Stimulated activated CD8-positive, alpha-beta memory T cell treated with anti-CD3 and anti-CD28 coated beads, Interleukin-7, amount 100 ng/mL, for 48 hours (primary cell): ENCODE measurements around the gene KDM4D.
"Not testable (repeated sequence)": the region's sequence is repeated elsewhere in the genome, so short reads cannot be mapped to it uniquely, and the experiment has no call there.

Experiments
- DNase-seq, 2 donors: peaks; one replicate each; pipeline ENCODE4 v3.0.0-alpha.2; 2020; ENCODE audit warnings: low read depth in 1 of 2; ENCODE audit errors: extremely low read depth in 1 of 2

KDM4D gene

DNA sequence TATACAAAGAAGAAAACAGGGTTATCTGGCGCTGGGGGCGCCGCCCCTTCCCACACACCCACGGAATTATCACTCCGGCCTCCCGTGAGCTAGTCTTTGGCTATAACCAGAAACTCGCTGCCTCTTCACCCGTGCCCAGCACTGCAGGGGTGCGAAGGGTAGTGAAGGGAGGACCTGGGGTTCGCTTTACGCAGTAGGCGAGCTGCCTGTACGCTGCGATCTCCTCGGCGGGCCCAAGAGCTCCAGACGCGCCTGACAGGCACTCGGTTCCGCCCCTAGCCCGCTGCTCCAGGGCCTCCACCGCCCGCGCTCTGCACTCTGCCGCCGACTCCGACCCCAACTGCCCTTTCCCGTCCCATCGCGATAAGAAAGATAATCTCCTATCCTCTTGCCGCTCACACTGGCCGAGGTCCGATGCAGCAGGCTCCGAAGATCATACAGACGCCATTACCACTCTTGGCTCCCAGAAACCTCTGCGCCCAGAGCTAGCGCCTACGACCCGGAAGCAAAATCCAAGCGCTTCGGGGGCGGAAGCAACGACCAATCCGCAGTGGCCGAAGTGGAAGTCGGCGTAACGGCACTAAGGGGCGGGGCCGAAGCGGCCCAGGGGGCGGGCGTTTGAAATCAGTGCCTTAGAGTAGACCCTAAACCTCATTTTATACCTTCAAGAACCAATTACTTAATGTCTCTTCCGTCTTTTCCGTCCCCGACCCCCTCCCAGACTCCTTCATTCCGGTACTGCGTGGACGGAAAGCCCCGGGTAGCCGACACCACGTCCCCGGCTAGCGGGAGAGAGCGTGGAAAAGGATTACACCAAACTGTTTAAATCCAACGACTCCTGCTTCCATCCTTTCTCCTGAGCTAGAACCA, at the start of gene KDM4D, which contains the start of gene CWC15:
TSS of gene KDM4D (plus strand) at position 611 of the 870 bp plus-strand sequence. CDS start 23,664 bp downstream, outside the sequence.
TSS of gene CWC15 (minus strand) at position 458 of the 870 bp plus-strand sequence. CDS start 1,371 bp downstream, outside the sequence.
- peak; percentile 83 to 93 for DNase-seq

DNA sequence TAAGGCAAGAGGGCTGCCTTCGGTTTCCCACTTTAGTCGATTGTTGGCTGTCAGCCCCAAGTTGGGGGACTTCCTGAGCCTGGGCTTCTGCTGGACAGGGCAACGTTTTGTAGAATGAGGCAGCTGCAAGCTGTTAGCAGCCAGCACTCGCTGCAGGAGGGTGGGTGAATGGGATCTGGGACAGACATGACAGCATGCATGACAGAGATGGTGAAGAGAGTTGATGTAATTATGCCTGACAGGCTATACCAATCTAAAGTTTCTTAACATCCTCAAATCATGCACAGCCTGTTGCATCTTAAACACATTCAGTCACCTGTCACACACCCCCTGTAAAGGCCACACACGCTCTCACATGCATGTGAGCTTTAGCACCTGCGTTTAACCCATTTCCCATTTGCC, 49.3 kb upstream of the KDM4D start:
- DNase-seq: no peak

DNA sequence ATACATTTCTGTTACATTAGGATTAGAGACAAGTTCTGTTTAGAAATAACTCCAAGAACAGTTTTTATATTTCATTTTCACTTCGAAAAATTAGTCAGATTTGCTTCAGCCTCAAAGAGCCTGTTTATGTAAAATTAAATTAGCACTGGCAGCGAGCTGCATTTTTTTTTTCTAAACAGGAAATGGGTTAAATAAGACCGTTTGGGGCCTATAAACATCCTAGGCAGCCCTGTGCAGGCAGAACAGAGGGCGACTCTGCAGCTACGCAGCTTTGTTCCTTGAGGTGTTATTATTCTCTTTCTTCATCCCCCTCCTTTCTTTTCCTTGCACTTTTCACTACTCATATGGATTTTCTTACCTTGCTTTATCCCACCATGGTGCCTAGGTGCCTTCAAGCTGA, 48.9 kb upstream of the KDM4D start:
- DNase-seq: no peak

DNA sequence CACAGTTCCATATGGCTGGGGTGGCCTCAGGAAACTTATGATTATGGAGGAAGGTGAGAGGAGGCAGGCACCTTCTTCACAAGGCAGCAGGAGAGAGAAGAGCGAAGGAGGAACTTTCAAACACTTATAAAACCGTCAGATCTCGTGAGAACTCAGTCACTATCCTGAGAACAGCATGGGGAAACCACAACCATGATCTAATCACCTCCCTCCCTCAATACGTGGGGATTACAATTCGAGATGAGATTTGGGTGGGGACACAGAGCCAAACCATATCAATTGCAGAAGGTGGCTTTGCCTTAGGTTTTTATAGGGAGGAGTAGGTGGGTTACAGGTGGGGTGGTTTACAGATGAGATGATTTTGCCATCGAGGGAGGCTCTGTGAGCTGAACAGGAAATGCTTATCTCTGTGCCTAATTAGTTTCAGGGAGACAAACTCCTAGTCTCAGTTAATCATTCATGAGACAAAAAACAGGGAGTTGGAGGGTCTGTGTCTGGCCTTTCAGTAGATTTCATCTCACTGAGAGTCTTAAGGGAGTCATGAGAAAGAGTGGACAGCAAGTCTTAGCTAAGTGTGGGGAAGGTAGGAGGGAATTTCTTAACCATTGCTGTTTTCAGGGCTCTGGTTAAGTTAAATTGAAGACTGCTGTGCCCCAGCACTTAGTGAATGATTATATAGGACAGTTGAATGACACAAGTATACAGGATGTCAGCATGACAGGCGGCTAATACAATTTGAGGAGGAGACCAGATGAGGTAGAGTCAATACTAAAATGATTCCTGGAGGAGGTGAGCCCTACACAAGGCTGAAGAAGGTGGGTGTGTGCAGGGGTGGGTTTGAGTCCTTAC, 47.9 kb upstream of the KDM4D start:
- DNase-seq: no peak

DNA sequence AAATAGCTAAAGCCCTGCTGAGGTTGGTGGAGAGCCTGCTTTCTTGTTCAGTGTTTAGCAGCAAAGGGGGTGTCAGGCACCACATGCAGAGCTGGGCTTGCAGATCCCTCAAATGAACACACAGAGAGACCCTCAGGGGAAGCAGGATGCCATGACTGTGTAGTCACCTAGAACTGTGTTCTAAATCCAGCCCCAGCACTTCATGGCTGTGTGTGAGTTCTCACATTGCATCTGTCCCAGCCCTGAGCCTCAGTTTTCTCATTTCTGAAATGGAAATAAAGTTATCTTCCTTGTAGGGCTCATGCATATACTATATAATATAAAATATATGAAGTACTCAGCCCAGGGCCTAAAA, 47.3 kb upstream of the KDM4D start:
- no peak for DNase-seq

DNA sequence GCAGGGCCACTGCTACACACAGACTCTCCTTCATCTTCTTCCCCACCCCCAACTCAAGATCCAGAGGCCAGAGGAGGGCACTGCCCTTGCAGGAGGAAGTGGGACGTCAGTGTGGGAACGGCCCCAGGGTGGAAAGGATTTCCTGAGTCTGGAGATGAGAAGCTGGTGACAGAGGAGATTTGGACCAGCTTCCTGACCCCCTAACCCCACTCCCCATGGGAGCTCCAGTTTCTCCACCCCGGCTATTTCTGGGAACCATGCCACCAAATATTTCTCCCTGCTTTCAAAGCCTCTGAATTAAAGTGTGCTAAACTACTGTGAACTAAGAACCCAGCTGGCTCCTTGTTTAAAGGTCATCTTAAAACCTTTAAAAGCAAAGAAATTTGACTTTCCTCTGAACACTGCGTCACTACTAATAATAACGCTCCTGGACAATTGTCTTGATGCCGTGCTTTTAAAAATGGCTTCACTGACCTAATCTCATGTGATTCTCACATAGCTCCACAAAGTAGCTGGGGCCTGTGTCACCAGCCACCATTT, 46.7 kb upstream of the KDM4D start:
- no peak for DNase-seq

DNA sequence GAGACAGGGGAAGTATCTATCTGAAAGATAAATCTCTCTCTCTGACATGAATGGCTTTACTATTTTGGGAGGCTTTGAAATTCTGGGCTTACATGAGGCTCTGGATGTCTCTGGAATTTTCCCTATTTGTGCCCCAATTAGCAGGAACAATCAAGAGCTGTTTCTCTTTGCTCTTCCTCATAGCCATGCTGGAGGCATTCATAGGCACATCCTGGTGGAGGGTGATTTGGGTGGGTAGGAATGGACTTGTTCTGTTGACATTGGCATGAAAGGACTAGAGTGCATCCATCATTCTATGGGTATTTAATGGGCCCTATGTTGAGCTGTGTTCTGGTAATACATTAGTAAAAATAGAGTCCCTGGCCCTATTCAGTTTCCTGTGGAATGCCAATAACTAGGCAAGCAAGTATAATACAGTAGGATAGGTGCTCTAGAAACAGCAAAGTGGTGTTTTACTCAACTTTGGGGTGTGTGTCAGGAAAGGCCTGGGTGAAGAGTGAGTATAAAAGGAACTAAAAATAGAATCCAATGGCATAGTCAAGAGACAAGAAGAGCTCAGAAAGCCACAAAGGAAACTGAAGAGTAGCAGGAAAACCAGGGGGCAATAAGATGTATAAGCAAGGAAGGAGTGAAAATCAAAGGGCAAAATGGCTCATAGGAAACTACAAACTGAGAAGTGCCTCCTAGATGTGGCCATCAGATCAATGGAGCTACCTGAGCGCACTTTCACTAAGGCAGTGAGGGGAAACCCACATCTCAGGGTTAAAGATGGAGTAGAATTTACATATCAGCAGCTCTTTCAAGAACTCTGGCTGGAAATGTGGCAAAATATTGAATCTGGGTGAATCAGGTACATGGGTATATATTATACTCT, 45.2 kb upstream of the KDM4D start:
- DNase-seq: no peak

DNA sequence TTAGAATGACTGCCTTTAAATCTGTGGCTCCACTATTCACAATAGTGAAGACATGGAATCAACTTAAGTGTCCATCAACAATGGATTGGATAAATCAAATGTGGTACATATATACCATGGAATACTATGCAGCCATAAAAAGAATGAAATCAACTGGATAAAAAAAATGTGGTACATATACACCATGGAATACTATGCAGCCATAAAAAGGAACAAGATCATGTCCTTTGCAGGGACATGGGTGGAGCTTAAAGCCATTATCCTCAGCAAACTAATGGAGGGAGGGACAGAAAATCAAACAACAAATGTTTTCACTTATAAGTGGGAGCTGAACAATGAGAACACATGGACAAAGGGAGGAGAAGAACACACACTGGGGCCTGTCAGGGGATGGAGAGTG, 41.4 kb upstream of the KDM4D start:
- not testable (repeated sequence) for DNase-seq

DNA sequence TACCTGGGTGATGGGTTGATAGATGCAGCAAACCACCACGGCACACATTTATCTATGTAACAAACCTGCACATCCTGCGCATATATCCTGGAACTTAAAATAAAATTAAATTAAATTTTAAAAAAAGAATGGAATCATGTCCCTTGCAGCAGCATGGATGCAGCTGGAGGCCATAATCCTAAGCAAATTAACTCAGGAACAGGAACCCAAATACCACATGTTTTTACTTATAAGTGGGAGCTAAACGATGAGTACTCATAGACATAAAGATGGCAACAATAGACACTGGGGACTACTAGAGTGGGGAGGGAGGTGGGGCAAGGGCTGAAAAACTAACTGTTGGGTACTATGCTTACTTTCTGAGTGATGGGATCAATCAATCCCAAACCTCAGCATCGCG, 41.0 kb upstream of the KDM4D start:
- DNase-seq: no peak

DNA sequence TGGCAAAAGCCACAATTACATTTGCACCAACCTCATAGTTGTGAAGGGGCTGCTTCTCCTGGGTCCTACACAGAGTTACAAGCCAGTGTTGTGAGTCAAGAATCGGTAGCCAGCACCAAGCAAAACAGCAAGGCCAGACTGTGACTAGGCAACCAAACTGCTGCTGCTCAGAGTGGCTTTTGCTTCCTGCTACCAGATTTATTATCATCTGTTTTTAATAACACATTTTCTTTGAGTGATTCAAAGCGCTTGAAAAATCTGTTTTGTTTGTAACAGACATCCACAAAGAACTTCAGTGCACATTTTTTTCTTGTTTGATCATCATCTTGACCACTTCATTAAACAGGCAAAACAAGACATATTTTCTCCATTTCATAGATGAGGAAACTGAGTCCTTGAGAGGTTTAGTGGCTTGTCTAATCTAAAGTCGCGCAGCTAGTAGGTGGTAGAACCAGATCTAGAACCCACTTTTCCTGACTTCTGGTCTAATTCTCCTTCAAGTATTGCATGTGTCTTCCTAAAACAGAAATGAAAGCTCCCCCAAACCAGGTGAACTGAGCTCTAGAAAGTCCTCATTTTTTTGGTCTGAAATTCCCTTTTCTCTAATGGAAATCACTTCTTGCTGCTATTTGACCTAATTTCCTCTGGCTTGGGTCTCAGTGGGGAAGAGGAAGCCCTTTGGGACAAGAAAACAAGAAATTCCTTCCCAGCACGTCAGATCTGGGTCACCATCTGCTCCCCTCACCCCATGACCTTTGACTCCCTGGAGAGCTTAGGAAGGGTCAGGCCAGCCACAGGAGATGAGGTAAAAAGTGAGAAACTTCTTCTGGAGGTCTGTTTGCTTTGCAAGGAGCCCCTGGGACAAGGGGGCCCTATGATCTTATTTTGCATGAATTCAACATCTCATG, 40.0 kb upstream of the KDM4D start:
- no peak for DNase-seq

DNA sequence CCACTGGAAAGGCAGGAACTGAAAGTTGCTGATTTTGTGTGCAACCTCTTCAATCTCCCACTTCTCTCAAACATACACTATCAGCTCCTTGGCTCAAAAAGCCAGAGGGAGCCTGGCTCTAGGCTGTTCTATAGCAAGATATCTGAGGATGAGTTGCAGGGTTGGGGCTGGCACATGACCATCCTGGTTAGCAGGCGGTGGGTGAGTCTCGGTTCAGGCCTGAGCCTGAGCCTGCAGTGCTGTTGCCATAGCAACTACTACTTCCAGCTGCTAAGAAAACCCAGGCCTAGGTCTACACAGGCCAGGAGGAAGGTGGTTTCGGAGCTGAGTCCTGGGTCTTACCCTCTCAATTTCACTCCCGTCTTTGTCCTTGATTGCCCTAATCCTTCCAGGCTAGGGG, 39.1 kb upstream of the KDM4D start:
- no peak for DNase-seq

DNA sequence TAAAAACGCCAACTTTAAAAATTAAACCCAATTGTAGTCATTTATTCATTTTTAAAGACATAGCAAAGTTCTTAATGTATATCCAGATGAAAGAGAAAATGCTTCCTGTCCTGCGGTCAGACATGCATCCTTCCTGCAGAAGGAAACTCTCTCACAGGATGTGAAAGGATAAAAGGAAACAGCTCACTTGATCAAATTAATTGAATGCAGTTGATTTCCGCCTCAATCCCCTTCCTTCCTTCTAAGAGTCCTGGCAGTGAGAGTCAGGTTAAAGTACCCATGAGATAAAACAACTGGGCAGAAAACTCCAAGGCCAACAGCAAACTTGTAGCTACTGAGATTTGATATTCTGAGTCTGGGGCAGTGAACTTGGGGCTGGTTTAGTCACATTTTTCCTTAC, 38.7 kb upstream of the KDM4D start:
- no peak for DNase-seq

DNA sequence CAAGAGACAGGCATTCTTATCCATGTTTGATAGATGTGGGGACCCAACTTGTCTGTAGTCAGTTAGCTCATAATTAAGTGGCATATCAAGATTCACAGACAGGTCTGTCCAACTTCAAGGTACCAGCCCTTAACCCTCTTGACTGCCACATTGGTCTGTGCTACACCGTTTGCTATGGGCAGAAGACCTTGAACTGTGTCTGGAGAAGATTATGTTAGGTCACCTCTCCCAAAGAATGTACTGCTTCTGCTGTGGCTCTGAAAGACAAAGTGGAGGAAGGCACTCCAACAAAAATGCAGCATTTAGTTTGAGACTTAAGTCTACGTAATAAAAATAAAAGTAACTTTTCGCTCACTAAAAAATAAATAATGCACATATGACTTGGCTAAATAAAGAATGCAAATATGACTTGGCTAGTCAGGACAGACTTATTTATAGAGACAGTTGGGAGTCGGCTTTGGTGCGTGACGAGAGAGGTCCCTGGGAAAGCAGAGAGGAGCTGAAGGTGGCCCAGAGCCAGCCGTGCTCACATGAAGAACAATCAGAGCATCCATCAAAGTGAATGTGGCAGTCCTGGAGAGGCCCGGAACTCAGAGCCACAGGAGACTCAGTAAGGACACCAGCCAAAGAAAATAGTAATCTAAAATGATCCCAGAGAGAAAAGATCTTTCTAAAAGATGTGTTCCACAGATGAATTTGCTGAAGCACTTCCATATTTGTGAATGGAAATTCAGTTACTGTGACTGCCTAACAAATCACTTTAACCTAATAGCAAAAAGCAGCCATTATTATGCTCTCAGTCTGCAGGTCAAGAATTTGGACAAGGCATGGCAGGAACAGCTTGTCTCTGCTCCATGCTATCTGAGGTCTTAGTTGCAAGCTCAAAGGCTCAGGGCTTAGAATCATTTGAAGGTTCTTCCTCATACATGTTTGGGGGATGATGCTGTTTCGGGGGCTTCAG, 35.1 kb upstream of the KDM4D start:
- no peak for DNase-seq

DNA sequence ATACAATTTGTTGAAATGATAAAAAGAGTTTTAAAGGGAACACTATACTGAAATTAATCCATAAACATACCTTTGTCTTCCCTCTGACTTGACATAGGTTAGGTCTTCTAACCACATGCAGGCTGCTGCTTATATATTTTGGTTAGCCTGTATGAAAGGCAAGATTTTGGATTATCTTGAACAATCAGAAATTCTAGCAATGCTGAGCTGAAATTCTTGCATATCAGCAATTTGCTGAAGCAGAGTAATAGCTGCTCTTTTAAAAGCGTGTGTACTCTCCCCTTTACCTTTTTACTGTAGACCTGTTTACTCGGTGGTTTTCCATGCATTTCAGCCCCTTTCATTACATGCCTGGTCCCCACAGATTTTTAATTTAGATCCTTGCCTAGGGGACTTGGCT, 34.2 kb upstream of the KDM4D start:
- no peak for DNase-seq

DNA sequence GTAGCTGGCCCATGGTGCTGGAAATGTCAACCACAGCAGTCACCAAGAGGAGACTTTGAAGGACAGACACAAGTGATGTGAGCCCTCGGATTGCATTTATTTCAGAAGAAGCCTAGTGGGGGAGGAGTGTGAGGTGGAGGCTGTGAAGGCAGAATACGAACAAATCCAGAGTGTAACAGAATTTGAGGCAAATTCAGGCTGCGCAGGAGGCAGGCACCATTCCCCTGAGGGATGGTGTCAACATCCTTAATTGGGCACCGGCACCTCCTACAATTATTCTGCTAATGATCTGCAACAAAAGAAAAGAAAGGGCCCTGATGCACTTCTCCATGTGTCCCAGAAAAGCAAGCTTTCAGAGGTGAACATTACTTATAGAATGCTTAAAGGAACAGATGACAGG, 32.4 kb upstream of the KDM4D start:
- DNase-seq: no peak

DNA sequence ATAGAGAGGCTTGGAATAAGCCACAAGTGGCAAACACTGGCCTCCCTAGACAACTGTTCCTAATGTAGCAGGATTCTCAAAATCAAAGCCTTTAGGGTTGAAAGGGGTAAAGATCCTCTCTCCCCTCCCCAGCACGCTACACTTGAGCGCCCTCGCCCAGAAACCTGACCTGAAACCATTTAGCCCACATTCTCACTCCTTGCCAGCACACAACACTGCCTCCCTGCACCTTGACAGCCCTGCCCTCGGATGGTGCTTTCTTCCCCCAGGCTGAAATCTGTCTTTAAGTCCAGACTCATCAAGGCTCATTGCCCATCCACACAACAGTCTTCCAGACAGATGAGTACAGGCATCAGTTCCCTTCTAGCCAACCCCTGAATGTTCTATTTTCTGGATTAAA, 26.7 kb upstream of the KDM4D start:
- no peak for DNase-seq

DNA sequence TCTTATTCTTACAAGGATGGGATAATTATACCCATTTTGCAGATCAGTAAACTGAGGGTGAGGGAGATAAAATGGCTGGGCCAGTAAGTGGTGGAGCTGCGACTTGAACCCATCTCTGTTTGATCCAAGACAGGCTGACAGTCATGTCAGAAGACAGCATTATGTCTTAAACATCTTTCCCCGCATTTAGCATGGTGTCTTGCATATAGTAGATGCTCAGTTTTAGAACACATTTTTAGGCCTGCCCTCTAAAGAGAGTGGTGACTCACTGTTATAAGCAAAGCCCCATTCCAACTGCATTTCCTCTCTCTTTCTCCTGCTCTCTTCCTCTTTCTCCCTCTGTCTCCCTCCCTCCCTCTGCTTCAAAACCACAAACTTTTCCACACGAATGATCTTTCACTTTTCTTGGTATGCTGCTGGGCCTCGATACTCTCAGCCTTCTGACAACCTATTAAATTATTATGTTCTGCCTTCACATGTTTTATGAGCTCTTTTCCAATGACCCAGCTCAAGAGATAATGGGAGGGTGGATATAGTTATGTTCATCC, 25.4 kb upstream of the KDM4D start:
- no peak for DNase-seq

DNA sequence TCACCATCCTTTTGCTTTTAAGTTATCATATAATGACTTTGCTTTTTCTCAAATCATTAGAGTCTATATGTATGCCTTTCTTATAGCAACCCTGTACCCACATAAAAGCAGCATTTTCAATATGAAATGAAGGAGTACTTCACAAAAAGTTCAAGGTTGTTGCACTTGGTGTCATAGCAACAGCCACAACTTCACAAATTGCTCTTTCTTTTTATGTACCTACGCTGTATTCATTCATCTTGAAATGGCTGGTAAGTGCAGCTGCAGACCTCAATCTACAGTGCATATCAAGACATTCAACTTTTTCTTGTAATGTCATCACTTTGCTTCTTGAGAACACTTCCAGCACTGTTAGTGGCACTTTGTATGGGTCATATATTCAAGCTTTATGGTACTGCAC, 18.8 kb upstream of the KDM4D start:
- DNase-seq: no peak
